GM19455 (cell line): Measurements from ENCODE around the gene SLAIN2.

Source experiments
- ATAC-seq: cut with Tn5 transposase; IDR thresholded peaks from one replicate; pipeline ENCODE4 v1.9.1; 2021; ENCODE audit not compliant: unreplicated experiment

Gene SLAIN2

GRCh38 chr4:48369248-48369647 is 27.9 kb downstream of the SLAIN2 start:
- ATAC-seq = no peak

GRCh38 chr4:48369771-48370170 is 28.4 kb downstream of the SLAIN2 start:
- no peak for ATAC-seq

GRCh38 chr4:48370260-48371134 is 29.2 kb downstream of the SLAIN2 start:
- ATAC-seq = no peak

GRCh38 chr4:48372272-48372671 is 30.9 kb downstream of the SLAIN2 start:
- no peak for ATAC-seq

GRCh38 chr4:48375651-48376304 is 34.4 kb downstream of the SLAIN2 start:
- no peak for ATAC-seq

GRCh38 chr4:48379587-48380180 is 38.4 kb downstream of the SLAIN2 start:
- ATAC-seq = no peak

- no peak for ATAC-seq
Measured at GRCh38 chr4:48380583-48381167, 39.3 kb downstream of the SLAIN2 start.

- ATAC-seq = no peak
Measured at GRCh38 chr4:48388525-48389154, 47.3 kb downstream of the SLAIN2 start.

GRCh38 chr4:48396043-48396442 is 54.7 kb downstream of the SLAIN2 start:
- no peak for ATAC-seq

GRCh38 chr4:48400416-48400815 is 59.1 kb downstream of the SLAIN2 start:
- ATAC-seq = no peak

- no peak for ATAC-seq
Measured at GRCh38 chr4:48403358-48403757, 62.0 kb downstream of the SLAIN2 start.

GRCh38 chr4:48403779-48404178 is 62.5 kb downstream of the SLAIN2 start:
- ATAC-seq = no peak

GRCh38 chr4:48405924-48406323 is 64.6 kb downstream of the SLAIN2 start:
- ATAC-seq = no peak

GRCh38 chr4:48409203-48409602 is 67.9 kb downstream of the SLAIN2 start:
- ATAC-seq = no peak

- ATAC-seq = no peak
Measured at GRCh38 chr4:48410812-48411211, 69.5 kb downstream of the SLAIN2 start.

GRCh38 chr4:48420144-48420543 is 78.8 kb downstream of the SLAIN2 start:
- no peak for ATAC-seq

- ATAC-seq = no peak
Measured at GRCh38 chr4:48421101-48421500, 79.8 kb downstream of the SLAIN2 start.

GRCh38 chr4:48428926-48429325 is 87.6 kb downstream of the SLAIN2 start:
- no peak for ATAC-seq

- no peak for ATAC-seq
Measured at GRCh38 chr4:48429709-48430474, 88.6 kb downstream of the SLAIN2 start.

GRCh38 chr4:48431401-48431800 is 90.1 kb downstream of the SLAIN2 start:
- ATAC-seq = no peak
